AG09319 (cell line): ENCODE results near the gene TRPM5.

Experiments used
- DNase-seq: peaks from one replicate; pipeline ENCODE4 v3.0.0-alpha.2; 2010; ENCODE audit warnings: low read depth; ENCODE audit errors: extremely low read depth
- CTCF ChIP-seq: IDR thresholded peaks from 2 replicates; pipeline ENCODE4 v1.5.1; 2011; ENCODE audit warnings: low read depth, mild to moderate bottlenecking, inconsistent platforms, low read length, moderate library complexity

TRPM5 gene

GRCh38 chr11:2402106-2402505 lies 42.2 kb downstream of the TRPM5 start:
- no peak for TF ChIP-seq CTCF

GRCh38 chr11:2401436-2401984 lies 42.8 kb downstream of the TRPM5 start:
- no peak for TF ChIP-seq CTCF
- no peak for DNase-seq

More at GRCh38 chr11:2402106-2402505, 42.2 kb downstream of the TRPM5 start:
- DNase-seq: no peak

GRCh38 chr11:2400762-2401435 lies 43.4 kb downstream of the TRPM5 start:
- no peak for DNase-seq
- no peak for TF ChIP-seq CTCF

GRCh38 chr11:2400069-2400761 lies 44.1 kb downstream of the TRPM5 start, which contains the start of gene TSSC4:
Gene TSSC4 (plus strand): TSS chr11:2400750. CDS start chr11:2402634, 1,884 bp downstream.
- DNase-seq: peak; percentile 100
- TF ChIP-seq CTCF: peak; percentile 99

- no peak for TF ChIP-seq CTCF
- no peak for DNase-seq
Observed at GRCh38 chr11:2399488-2400068, 44.7 kb downstream of the TRPM5 start.

- no peak for DNase-seq
- no peak; the same call in 1 of the 2 replicates for TF ChIP-seq CTCF
Observed at GRCh38 chr11:2398664-2399355, 45.5 kb downstream of the TRPM5 start.
